ENCODE data around the gene HLX. TPM values are rescaled to one million over a fixed set of nuclear protein-coding genes. Genes with fewer than 3 reads are reported as not detected.

HLX gene
- total and polyA plus RNA-seq, 2 of the 13 experiments (the other 11 are each of a cell fraction or from before 2014, with no cell fraction given), result 0.30 to 0.35 TPM

DNA sequence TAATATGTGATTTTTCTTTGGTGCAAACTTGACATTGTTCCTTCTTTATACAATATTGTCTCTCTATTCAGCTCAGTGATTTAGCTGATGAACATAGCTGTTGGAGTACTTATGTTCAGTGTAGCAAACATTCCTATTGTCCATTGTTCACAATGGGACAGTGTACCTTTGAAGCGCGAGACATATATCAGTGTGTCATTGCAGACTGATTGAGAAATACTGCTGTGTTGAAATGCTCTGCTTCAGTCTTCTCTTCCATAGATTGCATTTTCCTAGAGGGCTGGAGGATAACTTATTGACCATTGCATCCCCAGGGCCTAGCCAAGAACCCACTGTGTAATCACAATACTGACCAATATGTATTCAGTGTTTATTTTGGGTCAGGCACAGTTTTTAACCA is 46.5 kb downstream of the HLX start (continued):
- TF ChIP-seq, protein P1, sequence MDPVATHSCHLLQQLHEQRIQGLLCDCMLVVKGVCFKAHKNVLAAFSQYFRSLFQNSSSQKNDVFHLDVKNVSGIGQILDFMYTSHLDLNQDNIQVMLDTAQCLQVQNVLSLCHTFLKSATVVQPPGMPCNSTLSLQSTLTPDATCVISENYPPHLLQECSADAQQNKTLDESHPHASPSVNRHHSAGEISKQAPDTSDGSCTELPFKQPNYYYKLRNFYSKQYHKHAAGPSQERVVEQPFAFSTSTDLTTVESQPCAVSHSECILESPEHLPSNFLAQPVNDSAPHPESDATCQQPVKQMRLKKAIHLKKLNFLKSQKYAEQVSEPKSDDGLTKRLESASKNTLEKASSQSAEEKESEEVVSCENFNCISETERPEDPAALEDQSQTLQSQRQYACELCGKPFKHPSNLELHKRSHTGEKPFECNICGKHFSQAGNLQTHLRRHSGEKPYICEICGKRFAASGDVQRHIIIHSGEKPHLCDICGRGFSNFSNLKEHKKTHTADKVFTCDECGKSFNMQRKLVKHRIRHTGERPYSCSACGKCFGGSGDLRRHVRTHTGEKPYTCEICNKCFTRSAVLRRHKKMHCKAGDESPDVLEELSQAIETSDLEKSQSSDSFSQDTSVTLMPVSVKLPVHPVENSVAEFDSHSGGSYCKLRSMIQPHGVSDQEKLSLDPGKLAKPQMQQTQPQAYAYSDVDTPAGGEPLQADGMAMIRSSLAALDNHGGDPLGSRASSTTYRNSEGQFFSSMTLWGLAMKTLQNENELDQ (CRISPR knock-in tag; IDR thresholded peaks at IDR 0.05; ENCODE audit: borderline replicate concordance), result no peak
- TF ChIP-seq ZSCAN25 (CRISPR knock-in tag; IDR thresholded peaks at IDR 0.05) (no peak), ZNF782 (CRISPR knock-in tag; IDR thresholded peaks at IDR 0.05; ENCODE audit: borderline replicate concordance) (no peak), RXRA (CRISPR knock-in tag; IDR thresholded peaks at IDR 0.05) (no peak), PHF21A (CRISPR knock-in tag; IDR thresholded peaks at IDR 0.05) (no peak), FOXA1 (IDR thresholded peaks at IDR 0.05) (no peak), FOXA1 (CRISPR knock-in tag; IDR thresholded peaks at IDR 0.05) (no peak), ZNF598 (CRISPR knock-in tag; IDR thresholded peaks at IDR 0.05; ENCODE audit: borderline replicate concordance) (no peak), ZNF558 (CRISPR knock-in tag; IDR thresholded peaks at IDR 0.05; ENCODE audit: borderline replicate concordance) (no peak), EP300 (IDR thresholded peaks at IDR 0.05; ENCODE audit: low read depth in 2 of 2, low read length in 2 of 2) (peak in 1 of 2 experiments; percentile 23; a peak in 1 of 4 replicates), EP300 (CRISPR knock-in tag; IDR thresholded peaks at IDR 0.05; ENCODE audit: borderline replicate concordance) (no peak), BCL6 (CRISPR knock-in tag; IDR thresholded peaks at IDR 0.05) (peak; percentile 93), ZNF747 (CRISPR knock-in tag; IDR thresholded peaks at IDR 0.05; ENCODE audit: borderline replicate concordance) (no peak), CEBPG (CRISPR knock-in tag; IDR thresholded peaks at IDR 0.05) (peak; percentile 70)
- TF ChIP-seq, protein P2, sequence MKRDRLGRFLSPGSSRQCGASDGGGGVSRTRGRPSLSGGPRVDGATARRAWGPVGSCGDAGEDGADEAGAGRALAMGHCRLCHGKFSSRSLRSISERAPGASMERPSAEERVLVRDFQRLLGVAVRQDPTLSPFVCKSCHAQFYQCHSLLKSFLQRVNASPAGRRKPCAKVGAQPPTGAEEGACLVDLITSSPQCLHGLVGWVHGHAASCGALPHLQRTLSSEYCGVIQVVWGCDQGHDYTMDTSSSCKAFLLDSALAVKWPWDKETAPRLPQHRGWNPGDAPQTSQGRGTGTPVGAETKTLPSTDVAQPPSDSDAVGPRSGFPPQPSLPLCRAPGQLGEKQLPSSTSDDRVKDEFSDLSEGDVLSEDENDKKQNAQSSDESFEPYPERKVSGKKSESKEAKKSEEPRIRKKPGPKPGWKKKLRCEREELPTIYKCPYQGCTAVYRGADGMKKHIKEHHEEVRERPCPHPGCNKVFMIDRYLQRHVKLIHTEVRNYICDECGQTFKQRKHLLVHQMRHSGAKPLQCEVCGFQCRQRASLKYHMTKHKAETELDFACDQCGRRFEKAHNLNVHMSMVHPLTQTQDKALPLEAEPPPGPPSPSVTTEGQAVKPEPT (CRISPR knock-in tag; IDR thresholded peaks at IDR 0.05; ENCODE audit: low read depth), result no peak
- TF ChIP-seq, protein P3, sequence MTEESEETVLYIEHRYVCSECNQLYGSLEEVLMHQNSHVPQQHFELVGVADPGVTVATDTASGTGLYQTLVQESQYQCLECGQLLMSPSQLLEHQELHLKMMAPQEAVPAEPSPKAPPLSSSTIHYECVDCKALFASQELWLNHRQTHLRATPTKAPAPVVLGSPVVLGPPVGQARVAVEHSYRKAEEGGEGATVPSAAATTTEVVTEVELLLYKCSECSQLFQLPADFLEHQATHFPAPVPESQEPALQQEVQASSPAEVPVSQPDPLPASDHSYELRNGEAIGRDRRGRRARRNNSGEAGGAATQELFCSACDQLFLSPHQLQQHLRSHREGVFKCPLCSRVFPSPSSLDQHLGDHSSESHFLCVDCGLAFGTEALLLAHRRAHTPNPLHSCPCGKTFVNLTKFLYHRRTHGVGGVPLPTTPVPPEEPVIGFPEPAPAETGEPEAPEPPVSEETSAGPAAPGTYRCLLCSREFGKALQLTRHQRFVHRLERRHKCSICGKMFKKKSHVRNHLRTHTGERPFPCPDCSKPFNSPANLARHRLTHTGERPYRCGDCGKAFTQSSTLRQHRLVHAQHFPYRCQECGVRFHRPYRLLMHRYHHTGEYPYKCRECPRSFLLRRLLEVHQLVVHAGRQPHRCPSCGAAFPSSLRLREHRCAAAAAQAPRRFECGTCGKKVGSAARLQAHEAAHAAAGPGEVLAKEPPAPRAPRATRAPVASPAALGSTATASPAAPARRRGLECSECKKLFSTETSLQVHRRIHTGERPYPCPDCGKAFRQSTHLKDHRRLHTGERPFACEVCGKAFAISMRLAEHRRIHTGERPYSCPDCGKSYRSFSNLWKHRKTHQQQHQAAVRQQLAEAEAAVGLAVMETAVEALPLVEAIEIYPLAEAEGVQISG (CRISPR knock-in tag; IDR thresholded peaks at IDR 0.05), result no peak
- TF ChIP-seq, protein P4, sequence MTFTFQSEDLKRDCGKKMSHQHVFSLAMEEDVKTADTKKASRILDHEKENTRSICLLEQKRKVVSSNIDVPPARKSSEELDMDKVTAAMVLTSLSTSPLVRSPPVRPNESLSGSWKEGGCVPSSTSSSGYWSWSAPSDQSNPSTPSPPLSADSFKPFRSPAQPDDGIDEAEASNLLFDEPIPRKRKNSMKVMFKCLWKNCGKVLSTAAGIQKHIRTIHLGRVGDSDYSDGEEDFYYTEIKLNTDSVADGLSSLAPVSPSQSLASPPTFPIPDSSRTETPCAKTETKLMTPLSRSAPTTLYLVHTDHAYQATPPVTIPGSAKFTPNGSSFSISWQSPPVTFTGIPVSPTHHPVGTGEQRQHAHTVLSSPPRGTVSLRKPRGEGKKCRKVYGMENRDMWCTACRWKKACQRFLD (CRISPR knock-in tag; IDR thresholded peaks at IDR 0.05; ENCODE audit: borderline replicate concordance), result no peak
- TF ChIP-seq, protein P5, sequence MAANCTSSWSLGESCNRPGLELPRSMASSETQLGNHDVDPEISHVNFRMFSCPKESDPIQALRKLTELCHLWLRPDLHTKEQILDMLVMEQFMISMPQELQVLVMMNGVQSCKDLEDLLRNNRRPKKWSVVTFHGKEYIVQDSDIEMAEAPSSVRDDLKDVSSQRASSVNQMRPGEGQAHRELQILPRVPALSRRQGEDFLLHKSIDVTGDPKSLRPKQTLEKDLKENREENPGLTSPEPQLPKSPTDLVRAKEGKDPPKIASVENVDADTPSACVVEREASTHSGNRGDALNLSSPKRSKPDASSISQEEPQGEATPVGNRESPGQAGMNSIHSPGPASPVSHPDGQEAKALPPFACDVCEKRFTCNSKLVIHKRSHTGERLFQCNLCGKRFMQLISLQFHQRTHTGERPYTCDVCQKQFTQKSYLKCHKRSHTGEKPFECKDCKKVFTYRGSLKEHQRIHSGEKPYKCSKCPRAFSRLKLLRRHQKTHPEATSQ (CRISPR knock-in tag; IDR thresholded peaks at IDR 0.05; ENCODE audit: borderline replicate concordance), result no peak
- TF ChIP-seq, protein P6, sequence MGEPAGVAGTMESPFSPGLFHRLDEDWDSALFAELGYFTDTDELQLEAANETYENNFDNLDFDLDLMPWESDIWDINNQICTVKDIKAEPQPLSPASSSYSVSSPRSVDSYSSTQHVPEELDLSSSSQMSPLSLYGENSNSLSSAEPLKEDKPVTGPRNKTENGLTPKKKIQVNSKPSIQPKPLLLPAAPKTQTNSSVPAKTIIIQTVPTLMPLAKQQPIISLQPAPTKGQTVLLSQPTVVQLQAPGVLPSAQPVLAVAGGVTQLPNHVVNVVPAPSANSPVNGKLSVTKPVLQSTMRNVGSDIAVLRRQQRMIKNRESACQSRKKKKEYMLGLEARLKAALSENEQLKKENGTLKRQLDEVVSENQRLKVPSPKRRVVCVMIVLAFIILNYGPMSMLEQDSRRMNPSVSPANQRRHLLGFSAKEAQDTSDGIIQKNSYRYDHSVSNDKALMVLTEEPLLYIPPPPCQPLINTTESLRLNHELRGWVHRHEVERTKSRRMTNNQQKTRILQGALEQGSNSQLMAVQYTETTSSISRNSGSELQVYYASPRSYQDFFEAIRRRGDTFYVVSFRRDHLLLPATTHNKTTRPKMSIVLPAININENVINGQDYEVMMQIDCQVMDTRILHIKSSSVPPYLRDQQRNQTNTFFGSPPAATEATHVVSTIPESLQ (CRISPR knock-in tag; conservative IDR thresholded peaks at IDR 0.05), result no peak

All from HepG2 (cell line).